Keratinocyte (primary cell): ENCODE measurements around the gene TSPAN10. TPM values are rescaled to one million over a fixed set of nuclear protein-coding genes. Genes with fewer than 3 reads are reported as not detected.
A peak's percentile ranks its signal among the peaks of the same experiment; 100 is the strongest.

Source experiments
- DNase-seq: peaks from one replicate; pipeline ENCODE4 v3.0.0-alpha.2; 2011; ENCODE audit warnings: low read depth, missing footprints, low spot score
- FAIRE-seq: peaks from 2 replicates; lab custom pipeline; 2011; peaks lifted over from hg19 to GRCh38; lab: Jason Lieb, UNC
- H2AFZ ChIP-seq: 2 replicates; pipeline ENCODE4 v1.6.0; 2012; ENCODE audit warnings: low read length, control low read depth, inconsistent platforms; ENCODE audit not compliant: control insufficient read depth
- H3K27ac ChIP-seq: 2 replicates; pipeline ENCODE4 v1.5.1; 2011; ENCODE audit warnings: low read length; ENCODE audit not compliant: control insufficient read depth, insufficient read depth
- H3K27me3 ChIP-seq: 3 replicates; pipeline ENCODE4 v1.6.0; 2011; ENCODE audit warnings: low read length; ENCODE audit not compliant: control insufficient read depth, insufficient read depth; ENCODE audit errors: extremely low read depth
- H3K36me3 ChIP-seq, 2 experiments: 2 replicates in 1 of 2; 3 replicates in 1 of 2; pipeline ENCODE4 v1.5.1; 2011; ENCODE audit warnings: low read length in 2 of 2, mild to moderate bottlenecking in 1 of 2; ENCODE audit not compliant: control insufficient read depth in 2 of 2, insufficient read depth in 2 of 2; ENCODE audit errors: extremely low read depth in 1 of 2
- H3K4me1 ChIP-seq: 3 replicates; pipeline ENCODE4 v1.5.1; 2011; ENCODE audit warnings: low read length; ENCODE audit not compliant: control insufficient read depth, insufficient read depth; ENCODE audit errors: extremely low read depth
- H3K4me2 ChIP-seq: 3 replicates; pipeline ENCODE4 v1.6.0; 2011; ENCODE audit warnings: low read depth, low read length; ENCODE audit not compliant: control insufficient read depth, insufficient read depth; ENCODE audit errors: extremely low read depth
- H3K4me3 ChIP-seq, 3 experiments: fragments of 200-600 bp in 1 of 3; sonication (generic) in 1 of 3; 2 replicates in 2 of 3; 3 replicates in 1 of 3; pipeline ENCODE4 v1.5.1; 2011 to 2016; ENCODE audit warnings: low read length in 3 of 3, mild to moderate bottlenecking in 3 of 3, control low read depth in 2 of 3, inconsistent platforms in 1 of 3, low read depth in 1 of 3, mixed read lengths in 1 of 3, mixed run types in 1 of 3, moderate library complexity in 1 of 3; ENCODE audit not compliant: control insufficient read depth in 2 of 3, insufficient read depth in 2 of 3; ENCODE audit errors: extremely low read depth in 1 of 3
- H3K79me2 ChIP-seq: 2 replicates; pipeline ENCODE4 v1.6.0; 2012; ENCODE audit warnings: low read length; ENCODE audit not compliant: control insufficient read depth, insufficient read depth
- H3K9ac ChIP-seq: 3 replicates; pipeline ENCODE4 v1.6.0; 2011; ENCODE audit warnings: low read length; ENCODE audit not compliant: control insufficient read depth, insufficient read depth; ENCODE audit errors: extremely low read depth
- H3K9me1 ChIP-seq: 3 replicates; pipeline ENCODE4 v1.6.0; 2011; ENCODE audit warnings: low read length; ENCODE audit not compliant: control insufficient read depth, insufficient read depth; ENCODE audit errors: extremely low read depth
- H3K9me3 ChIP-seq: 2 replicates; pipeline ENCODE4 v1.5.1; 2012; ENCODE audit warnings: low read depth, low read length; ENCODE audit not compliant: control insufficient read depth
- H4K20me1 ChIP-seq: 3 replicates; pipeline ENCODE4 v1.6.0; 2011; ENCODE audit warnings: low read length; ENCODE audit not compliant: control insufficient read depth, insufficient read depth; ENCODE audit errors: extremely low read depth
- EZH2 ChIP-seq: IDR thresholded peaks from one replicate; pipeline ENCODE4 v1.6.1; 2012; ENCODE audit warnings: inconsistent platforms, mild to moderate bottlenecking, low read length, moderate library complexity
- dilution Hi-C: fragments of 300-500 bp; cut with MboI; formaldehyde crosslinking; loops from one replicate; pipeline ENCODE4 v1.7.0; 2020; ENCODE audit warnings: low sequenced_read_pairs; ENCODE audit not compliant: extremely low pct_ligation_motif_present
- polyA plus RNA-seq, 5 experiments: library from polyadenylated mRNA; depleted of rRNA in 3 of 5; stranded (reverse) in 3 of 5; stranded (forward) in 1 of 5; unstranded in 1 of 5; fragments of >200 nt; gene quantifications; 1 replicate in 1 of 5; 2 replicates in 3 of 5; 3 replicates in 1 of 5; pipeline versions ENCODE4 v1.2.1 to v1.2.3, GENCODE V29; 2011 to 2012; ENCODE audit warnings: missing spikeins in 2 of 5, low read depth in 1 of 5, low replicate concordance in 1 of 5
- TF ChIP-seq, protein P1 (sequence below), 3 experiments: IDR thresholded peaks in 1 of 3; conservative IDR thresholded peaks in 1 of 3; optimal IDR thresholded peaks in 1 of 3; 2 replicates in 2 of 3; 3 replicates in 1 of 3; pipeline versions ENCODE3 to v1.5.1; 2011; ENCODE audit warnings: low read length in 3 of 3, mild to moderate bottlenecking in 3 of 3, moderate library complexity in 2 of 3, control low read depth in 1 of 3, inconsistent platforms in 1 of 3; ENCODE audit not compliant: insufficient read depth in 2 of 3; ENCODE audit errors: extremely low read depth in 1 of 3

Gene TSPAN10
- polyA plus RNA-seq, 1 donor (not counting 4 experiments of a cell fraction or from before 2014, with no cell fraction given) = 0.89 TPM

DNA sequence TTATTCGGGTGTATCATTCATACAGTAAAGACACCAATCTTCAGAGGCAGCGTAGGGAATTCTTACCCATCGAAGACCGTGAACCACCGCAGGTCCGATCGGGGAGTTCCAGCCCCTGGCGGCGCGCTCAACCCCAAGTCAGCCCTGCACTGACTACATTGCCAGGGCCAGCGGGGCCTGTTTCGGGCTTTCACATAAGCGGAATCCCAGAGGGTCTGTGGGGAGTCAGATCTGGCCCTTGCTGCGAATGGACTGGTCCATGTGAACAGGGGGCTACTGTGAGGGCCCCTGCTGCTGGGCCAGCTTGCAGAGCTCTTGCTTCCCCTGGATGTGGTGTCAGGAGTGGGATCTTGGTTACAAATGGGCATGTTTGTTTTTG lies 11.7 kb downstream of the TSPAN10 start:
- H3K9me3 ChIP-seq = no peaks in the 10 kb centered on the region
- no peak for FAIRE-seq
- peaks cover 25% of the 10 kb centered on the region for H3K27me3 ChIP-seq
- H3K36me3 ChIP-seq = peaks cover 0 to 3% of the 10 kb centered on the region in 2 experiments
- no peaks in the 10 kb centered on the region for H3K79me2 ChIP-seq
- H3K27ac ChIP-seq = no peak overlapping the region
- no peak overlapping the region for H3K4me3 ChIP-seq
- peaks cover 4% of the 10 kb centered on the region for H4K20me1 ChIP-seq
- H3K4me2 ChIP-seq = no peak overlapping the region
- dilution Hi-C loops = no loop called here
- H3K4me1 ChIP-seq = no peaks in the 10 kb centered on the region
- TF ChIP-seq EZH2 = peak; percentile 58
- TF ChIP-seq, protein P1, sequence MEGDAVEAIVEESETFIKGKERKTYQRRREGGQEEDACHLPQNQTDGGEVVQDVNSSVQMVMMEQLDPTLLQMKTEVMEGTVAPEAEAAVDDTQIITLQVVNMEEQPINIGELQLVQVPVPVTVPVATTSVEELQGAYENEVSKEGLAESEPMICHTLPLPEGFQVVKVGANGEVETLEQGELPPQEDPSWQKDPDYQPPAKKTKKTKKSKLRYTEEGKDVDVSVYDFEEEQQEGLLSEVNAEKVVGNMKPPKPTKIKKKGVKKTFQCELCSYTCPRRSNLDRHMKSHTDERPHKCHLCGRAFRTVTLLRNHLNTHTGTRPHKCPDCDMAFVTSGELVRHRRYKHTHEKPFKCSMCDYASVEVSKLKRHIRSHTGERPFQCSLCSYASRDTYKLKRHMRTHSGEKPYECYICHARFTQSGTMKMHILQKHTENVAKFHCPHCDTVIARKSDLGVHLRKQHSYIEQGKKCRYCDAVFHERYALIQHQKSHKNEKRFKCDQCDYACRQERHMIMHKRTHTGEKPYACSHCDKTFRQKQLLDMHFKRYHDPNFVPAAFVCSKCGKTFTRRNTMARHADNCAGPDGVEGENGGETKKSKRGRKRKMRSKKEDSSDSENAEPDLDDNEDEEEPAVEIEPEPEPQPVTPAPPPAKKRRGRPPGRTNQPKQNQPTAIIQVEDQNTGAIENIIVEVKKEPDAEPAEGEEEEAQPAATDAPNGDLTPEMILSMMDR (optimal IDR thresholded peaks at IDR 0.05 in 1 of 3, IDR thresholded peaks at IDR 0.05 in 1 of 3, conservative IDR thresholded peaks at IDR 0.05 in 1 of 3; ENCODE audit: extremely low read depth in 1 of 3, insufficient read depth in 2 of 3, low read length in 3 of 3) = no peak
- H3K9me1 ChIP-seq = no peaks in the 10 kb centered on the region
- H2AFZ ChIP-seq = no peak overlapping the region
- DNase-seq = no peak
- no peak overlapping the region for H3K9ac ChIP-seq

DNA sequence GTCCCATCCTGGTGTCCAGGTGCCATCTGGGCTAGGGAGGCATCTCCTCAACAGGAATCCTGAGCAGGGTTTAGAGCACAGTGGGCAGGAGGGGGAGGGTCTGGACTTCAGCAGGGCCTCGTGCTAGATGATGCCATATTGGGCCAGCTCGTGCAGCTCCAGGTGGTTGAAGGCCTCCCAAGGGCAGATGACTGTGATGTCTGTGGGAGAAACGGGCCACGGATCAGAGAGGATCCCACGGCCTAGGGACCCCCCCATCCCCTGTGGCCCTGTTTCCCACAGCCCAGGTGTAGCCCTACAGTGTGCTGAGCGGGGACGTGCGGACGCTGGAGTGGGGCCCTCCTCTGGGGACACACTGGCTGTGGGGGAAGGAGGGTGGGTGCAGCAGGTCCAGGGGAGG lies 14.0 kb downstream of the TSPAN10 start:
- no peak for TF ChIP-seq EZH2
- TF ChIP-seq, protein P1 (optimal IDR thresholded peaks at IDR 0.05 in 1 of 3, IDR thresholded peaks at IDR 0.05 in 1 of 3, conservative IDR thresholded peaks at IDR 0.05 in 1 of 3; ENCODE audit: extremely low read depth in 1 of 3, insufficient read depth in 2 of 3, low read length in 3 of 3) = no peak
- H3K27me3 ChIP-seq = peaks cover 25% of the 10 kb centered on the region

More for the DNA sequence above, 14.0 kb downstream of the TSPAN10 start:
- no peaks in the 10 kb centered on the region for H3K36me3 ChIP-seq
- H3K4me1 ChIP-seq = no peaks in the 10 kb centered on the region
- no peaks in the 10 kb centered on the region for H3K9me1 ChIP-seq
- H3K9me3 ChIP-seq = no peaks in the 10 kb centered on the region
- H2AFZ ChIP-seq = no peak overlapping the region
- no peak overlapping the region for H3K27ac ChIP-seq
- no peak overlapping the region for H3K9ac ChIP-seq
- DNase-seq = no peak
- H3K4me3 ChIP-seq = no peak overlapping the region
- H3K4me2 ChIP-seq = no peak overlapping the region
- dilution Hi-C loops = no loop called here
- no peak for FAIRE-seq
- H3K79me2 ChIP-seq = no peaks in the 10 kb centered on the region
- H4K20me1 ChIP-seq = peaks cover 4% of the 10 kb centered on the region
